C4-2B (cell line): ENCODE results near the gene HIGD2B.
"Not testable (repeated sequence)": the region's sequence is repeated elsewhere in the genome, so short reads cannot be mapped to it uniquely, and the experiment has no call there.

Experiments used
- H3K27ac ChIP-seq: fragments of 450-650 bp; 2 replicates; pipeline ENCODE4 v1.5.1; 2017
- CTCF ChIP-seq: fragments of 450-650 bp; conservative IDR thresholded peaks from 2 replicates; pipeline ENCODE4 v1.5.1; 2017; ENCODE audit warnings: mild to moderate bottlenecking

The HIGD2B gene

GRCh38 chr15:72670656-72671352, 15.2 kb downstream of the HIGD2B start:
- peak overlapping the region; percentile 20; the same call in 1 of the 2 replicates for H3K27ac ChIP-seq
- TF ChIP-seq CTCF = peak; percentile 95

DNA sequence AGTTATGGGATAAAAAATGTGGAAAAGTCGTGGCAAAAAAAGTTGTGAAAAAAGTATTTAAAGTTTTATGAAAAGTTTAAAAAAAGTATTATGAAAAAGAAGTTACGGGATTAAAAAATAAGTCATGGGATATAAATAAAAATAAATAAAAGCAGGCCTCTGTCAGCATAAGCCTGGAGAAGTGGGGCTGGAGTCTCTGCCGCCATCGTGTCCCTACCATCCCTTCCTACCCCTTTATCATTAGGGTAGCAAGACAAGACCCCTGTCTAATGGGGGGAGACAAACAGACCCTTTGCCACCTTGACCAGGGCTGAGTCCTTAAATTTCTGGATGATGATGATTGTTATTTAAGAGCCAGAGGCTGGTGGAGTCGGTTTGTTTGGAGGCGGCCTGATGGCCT, 16.2 kb downstream of the HIGD2B start:
- H3K27ac ChIP-seq = not testable (repeated sequence)

GRCh38 chr15:72665706-72666105, 20.3 kb downstream of the HIGD2B start:
- H3K27ac ChIP-seq = not testable (repeated sequence)

- not testable (repeated sequence) for H3K27ac ChIP-seq
These were observed 22.1 kb downstream of the HIGD2B start for GRCh38 chr15:72663931-72664330.

DNA sequence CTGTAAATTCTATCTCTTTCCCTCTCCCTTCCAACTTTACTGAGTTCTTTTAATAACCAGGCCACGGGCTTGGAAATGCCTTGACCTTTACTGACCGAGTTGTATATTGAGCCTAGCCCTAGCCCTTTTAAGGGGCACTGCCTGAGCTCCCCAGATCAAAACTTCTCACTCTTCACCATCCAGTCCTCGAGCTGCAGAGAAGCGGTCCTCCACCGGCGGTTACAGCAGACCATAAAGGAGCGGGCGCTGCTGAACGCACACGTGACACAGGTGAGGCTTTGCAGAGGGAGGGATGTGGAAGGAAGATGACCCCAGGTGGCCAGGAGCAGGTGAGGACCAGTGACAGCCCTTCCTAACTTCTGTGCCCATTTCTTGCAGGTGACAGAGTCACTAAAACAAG, 24.9 kb downstream of the HIGD2B start:
- not testable (repeated sequence) for H3K27ac ChIP-seq

DNA sequence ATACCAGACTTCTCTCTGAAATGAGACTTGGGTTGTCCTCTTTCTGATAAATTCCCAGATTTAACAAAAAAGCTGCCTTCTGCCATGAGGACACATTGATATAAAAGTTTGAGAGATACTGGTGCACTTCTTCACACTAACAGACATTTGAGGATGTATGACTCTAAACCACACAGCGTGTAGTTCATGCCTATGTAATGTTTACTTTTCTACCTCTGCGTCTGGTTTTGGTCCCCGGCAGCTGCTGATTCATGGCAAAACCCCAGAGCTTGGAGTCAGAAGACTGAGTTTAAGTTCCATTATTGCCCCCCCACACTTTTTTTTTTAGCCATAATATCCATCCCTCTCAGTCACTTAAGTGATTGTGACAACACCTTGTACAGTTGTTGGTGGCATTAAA, 30.0 kb downstream of the HIGD2B start:
- H3K27ac ChIP-seq = not testable (repeated sequence)

DNA sequence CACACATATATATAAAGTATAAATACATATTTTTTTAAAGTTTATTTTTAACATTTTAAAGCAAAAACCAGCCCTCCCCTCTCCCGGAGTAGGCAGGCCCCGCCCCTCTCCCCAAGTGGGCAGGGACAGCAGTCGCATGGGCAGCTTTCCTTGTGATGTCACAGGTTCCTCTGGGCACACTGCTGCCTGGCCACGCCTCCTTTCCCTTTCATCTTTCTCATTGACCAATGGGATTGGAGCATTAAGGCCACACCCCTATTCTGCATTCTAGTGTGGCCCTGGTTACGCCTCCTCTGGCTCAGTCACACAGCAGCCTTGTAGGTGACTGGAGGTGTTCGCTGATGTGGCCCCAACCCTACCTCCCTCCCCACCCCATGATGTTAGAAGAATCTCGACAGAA, 31.6 kb downstream of the HIGD2B start, which contains the start of gene GOLGA6B:
Gene GOLGA6B (plus strand): TSS at position 301 of the 400 bp plus-strand sequence. CDS start 41 bp downstream, at position 342.
- H3K27ac ChIP-seq = not testable (repeated sequence)

DNA sequence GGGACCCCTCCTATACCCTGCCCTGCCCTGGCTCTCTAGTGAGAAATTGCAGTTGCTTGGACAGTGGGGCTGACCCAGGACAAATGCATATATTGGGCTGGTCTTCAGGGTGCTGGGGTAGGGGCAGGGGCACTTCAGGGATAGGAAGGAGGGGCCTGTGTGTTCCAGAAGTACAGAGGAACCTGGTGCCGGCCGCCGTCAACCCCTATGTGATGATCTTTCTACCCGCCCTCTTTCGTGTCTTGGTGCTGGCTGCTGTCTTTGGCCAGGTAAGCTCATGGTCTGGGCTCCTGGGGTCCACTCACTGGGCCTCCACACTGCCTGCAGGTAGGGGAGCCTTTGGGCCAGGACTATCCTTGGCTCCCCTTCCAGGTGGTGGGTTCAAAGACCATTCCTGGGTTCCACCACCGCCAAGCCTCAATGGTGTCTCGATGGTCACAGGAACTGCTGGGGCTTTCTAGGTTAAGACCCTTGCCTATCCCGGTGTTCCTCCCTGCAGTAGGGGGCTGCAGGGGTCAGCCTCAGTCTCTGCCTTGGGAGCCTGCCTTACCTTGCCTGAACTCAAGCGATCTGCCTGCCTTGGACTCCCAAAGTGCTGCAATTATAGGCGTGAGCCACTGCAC, 37.2 kb downstream of the HIGD2B start:
- not testable (repeated sequence) for H3K27ac ChIP-seq

DNA sequence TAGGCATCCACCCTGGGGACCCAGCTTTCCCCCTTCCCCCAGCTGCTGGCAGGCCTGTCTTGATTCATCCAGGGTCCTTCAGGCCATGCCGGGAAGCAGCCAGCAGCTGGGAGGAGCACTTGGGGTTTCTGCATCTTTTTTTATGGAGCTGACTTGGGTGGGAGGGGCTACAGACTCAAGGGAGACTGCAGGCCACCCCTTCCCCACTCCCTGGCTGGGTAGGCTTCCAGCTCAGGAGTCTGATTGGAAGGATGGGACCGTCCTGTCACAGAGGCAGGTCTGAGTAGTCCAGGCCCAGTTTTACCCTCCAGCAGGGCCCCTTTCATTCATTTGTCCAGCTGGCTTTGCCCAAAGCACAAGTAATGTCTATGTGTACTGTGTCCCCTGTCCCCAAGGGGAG, 43.7 kb downstream of the HIGD2B start:
- H3K27ac ChIP-seq = not testable (repeated sequence)

DNA sequence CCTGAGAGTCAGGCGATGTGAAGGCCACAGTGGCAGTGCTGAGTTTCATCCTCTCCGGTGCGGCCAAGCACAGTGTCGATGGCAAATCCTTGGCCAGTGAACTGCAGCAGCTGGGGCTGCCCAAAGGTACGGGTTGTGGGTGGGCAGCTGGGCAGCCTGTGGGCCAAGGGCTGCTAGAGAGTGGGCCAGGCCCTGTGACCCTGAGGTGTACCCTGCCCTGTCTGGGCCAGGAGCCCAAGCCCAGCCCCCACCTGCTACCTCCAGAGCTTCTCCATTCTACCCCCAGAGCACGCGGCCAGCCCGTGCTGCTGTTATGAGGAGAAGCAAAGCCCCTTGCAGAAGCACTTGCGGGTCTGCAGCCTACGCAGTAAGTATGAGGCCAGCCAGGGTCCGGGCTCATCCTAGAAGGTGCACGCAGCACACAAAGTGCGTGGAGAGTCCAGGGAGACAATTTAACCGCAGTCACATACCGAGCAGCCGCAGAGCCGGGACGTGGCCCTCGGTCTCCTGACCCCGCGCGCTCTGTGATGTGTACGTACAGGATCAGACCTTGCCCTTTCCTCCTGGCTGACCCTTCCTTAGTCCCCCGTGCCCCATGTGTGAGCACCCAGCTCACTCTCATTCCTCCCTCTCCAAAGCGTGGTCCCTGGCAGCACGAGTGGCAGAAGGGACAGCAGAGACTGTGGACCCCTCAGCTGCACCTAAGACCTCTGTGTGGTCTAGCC, 46.1 kb downstream of the HIGD2B start:
- not testable (repeated sequence) for H3K27ac ChIP-seq

DNA sequence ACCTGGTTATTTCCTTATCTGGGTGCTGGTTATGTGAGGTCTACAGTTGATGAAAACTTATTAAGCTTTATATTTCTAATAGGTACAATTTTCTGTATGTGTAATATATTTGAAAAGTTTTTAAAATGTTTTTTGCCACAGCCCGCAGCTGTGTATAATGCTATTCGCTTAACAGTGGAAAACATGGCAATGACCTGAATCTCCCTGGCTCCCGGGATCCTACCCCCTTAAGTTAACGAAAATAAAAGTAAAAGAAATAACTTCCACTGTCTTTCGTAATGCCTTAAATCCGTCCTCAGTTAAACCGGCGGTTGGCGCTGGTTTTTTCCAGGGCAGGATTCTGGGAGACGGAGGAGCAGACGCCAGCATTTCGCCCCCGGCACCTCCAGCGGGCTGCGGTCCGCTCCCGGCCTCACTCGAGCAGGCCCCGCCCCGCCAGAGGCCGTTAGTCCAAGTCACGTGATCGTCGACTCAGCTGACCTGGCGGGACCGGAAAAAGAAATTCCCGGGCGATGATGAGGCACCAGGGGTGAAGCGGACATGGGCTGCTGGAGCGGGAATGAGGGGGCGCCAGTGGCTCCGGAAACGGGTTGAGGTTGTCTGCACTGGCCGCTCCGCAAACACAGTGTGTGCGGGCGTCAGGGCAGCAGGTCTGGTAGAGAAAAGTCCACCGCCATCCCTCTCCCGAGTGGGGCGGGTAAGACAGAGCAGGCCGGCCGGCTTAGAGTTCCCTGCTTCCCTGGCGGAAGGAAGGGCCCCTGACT, 49.3 kb downstream of the HIGD2B start:
- H3K27ac ChIP-seq = not testable (repeated sequence)

- H3K27ac ChIP-seq = not testable (repeated sequence)
These were observed 56.9 kb downstream of the HIGD2B start for GRCh38 chr15:72629068-72629570.

DNA sequence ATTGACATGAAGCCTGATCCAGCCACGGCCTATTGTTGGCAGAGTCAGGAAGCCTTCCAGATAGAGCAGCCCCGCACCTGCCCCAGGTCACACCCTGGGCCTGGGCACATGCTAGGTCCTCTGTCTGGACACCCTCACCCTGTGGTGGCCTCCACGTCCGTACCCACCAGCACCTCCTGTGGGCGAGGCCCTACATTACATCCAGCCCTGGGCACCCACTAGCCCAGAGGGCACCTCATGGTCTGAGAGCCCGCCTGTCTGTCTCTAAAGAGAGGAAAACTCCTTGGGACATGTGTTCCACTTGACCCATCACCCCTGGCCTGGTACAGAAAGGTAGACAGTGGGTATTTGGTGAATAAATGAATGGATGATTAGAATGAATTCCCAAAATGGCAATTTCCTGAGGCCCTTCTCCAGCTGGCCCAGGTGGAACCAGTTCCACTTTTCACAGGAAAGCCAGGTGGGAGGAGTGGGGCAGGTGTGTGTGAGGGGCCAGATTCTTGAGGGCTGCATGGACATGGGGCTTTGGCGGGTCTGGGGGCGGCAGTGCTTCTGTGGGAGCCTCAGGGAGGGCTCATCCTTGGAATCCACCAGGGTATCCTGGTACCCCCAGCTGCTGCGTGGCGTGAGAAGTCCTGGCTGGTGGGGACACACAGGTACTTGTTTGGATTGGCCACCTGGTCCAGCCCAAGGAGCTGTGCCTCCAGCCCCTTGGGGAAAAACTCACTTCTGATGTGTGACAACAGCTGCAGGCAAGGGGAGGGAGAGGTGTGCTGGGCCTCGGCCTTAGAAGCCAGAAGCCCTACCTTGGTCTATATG, 57.5 kb downstream of the HIGD2B start:
- H3K27ac ChIP-seq = not testable (repeated sequence)

GRCh38 chr15:72626153-72626552, 59.8 kb downstream of the HIGD2B start:
- H3K27ac ChIP-seq = peak overlapping the region; percentile 16; the same call in 1 of the 2 replicates
